ENCODE data around the gene GLT6D1. TPM values are rescaled to one million over a fixed set of nuclear protein-coding genes. Genes with fewer than 3 reads are reported as not detected.

The GLT6D1 gene
- polyA plus RNA-seq, 4 donors: not detected

DNA sequence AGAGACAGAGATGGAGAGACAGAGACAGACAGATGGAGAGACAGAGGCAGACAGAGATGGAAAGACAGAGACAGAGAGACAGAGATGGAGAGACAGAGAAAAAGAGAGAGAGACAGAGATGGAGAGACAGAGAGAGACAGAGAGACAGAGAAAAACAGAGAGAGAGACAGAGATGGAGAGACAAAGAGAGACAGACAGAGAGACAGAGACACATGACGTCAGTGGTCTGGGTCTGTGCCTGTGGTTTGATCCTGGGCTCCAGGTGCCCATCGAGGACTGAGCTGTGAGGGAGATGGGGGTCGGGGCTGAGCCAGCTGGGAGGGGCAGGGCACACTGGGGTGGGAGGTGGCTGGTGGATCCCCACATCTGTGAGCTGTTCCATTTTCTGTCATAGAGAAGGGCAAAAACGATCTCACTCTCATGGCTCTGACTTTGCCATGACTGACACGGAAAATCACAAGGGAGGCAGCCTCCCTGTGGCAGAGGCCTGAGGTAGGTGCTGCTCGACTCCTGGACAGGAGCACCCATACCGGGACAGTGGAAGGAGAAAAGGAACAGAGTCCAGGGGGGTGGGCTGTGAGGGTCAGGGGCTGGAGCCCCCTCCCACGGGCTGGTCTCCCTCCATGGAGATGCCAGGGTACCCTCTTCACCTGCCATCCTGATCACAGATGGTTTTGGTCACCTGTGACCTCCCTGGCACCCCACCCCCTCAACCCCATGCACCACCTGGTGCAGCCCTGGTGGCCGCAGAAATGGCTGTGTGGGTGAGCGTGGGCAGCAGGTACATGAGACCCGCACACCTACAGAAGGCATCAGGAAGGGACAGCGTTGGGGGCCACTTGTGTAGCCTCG is 28.8 kb downstream of the GLT6D1 start:
- no peak for DNase-seq (ENCODE audit: low read depth in 4 of 4, low spot score in 3 of 4)

DNA sequence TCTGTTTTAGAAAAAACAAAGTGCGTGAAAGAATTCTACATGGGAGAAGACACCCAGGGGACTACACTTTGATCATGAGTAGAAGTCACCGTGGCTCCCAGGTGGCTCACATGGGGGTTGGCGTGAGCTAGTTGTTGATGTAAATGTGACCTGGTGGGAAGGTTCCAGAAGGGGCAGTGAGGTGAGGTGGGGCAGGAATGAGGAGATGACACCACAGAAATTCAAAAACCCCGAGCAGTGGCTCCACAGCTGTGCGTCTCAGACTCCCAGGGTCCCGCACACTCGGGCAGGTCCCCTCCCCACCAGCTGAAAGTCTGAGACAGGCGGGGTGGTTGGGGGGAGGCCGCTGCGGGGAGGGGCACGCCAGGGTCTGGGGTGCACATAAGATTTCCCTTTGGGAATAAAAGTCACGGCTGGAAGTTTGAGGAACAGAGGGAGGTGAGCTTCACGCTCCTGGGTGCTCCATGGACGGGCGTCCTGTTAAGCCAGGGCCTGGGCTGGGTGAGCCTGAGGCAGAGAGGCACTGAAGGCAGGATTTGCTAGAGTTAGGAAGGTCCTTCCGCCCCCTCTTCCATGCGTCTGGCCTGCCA is 29.9 kb downstream of the GLT6D1 start:
- DNase-seq (ENCODE audit: low read depth in 4 of 4, low spot score in 3 of 4): no peak

DNA sequence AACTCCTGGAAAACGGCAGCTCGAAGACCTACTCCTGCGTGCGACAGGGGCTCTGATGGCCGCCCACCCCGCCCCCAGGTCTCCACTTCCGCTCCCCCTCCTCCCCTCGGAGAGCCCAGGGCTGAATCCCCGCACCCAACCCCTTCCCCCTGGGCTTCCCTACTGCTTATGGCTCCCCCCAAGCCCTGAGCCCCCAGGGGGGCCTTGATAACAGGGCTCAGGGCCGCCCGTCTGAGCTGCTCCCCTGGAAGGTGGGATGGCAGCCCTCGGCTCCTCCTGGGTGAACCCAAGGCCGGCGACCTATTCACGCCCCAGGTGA is 30.4 kb downstream of the GLT6D1 start:
- no peak for DNase-seq (ENCODE audit: low read depth in 4 of 4, low spot score in 3 of 4)

DNA sequence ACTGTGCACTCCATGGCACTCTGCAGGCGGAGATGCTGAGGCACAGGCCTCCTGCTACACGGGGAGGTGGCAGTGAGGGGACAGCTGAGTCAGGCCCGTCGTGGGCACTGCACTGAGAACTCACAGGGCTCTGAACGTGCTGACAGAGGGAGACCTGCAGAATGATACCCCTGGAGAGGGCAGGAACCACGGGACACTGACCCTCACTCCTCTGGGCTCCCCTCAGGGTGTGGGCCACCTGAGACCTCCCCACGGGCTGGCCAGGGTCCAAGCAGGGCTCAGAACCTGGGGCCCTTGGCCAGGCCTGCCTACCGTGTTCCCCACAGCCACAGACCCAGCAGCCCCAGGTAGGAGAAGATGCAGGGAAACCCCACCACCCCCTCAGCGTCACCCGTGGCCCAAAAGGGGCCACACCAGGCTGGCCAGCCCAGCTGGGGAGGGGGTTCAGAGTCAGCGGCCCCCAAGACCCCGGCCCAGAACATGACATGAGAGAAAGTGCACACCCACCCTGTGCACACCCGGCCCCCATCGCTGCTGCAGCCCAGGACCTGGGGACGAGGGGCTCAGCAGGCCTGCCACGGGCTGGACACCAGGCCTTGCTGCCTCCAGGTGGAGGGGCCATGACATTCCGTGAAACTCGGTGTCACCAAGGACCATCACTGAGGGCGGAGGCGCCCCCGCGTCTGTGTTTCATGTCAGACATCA is 30.9 kb downstream of the GLT6D1 start:
- DNase-seq (ENCODE audit: low read depth in 4 of 4, low spot score in 3 of 4): no peak

DNA sequence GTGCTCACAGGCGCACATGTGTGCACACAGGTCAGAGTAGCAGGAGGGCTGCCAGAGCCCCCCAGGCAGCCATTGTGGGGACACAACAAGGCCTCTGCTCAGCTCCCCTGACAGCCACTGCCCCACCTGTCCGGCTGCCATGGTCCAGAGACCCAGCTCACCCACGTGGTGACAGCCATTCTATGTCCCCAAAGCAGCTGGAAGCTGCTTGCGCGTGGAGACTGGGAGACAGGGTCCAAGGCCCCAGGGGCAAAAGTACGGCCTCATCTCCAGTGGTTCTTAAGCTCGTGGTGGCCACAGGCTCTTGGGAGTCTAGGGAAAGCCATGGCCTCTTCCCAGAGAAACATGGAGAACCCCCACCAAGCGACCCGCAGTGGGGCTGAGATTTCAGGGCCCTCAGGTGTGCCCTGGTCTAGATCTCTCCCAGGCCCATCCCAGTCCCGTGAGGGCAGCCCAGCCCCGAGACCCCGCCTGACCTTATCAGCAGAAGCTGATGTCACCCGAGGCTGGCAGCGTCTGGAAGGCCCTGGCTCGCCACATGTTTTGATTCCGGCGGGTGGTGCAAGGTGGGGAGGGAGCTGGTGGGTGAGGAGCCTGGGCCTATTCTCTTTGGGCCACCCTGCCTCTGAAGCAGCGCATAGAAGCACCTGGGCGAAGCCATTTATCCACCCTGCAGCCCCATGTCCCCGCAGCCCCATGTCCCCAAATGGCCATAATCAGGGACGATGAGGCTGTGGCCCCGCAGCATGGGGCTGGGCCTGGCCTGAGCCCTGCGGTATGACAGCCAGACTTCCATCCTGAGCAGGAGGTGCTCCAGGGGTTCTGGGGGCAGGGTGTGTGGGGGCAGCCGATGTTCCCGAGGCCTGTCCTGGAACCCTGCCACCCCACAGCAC is 31.7 kb downstream of the GLT6D1 start:
- no peak for DNase-seq (ENCODE audit: low read depth in 4 of 4, low spot score in 3 of 4)

DNA sequence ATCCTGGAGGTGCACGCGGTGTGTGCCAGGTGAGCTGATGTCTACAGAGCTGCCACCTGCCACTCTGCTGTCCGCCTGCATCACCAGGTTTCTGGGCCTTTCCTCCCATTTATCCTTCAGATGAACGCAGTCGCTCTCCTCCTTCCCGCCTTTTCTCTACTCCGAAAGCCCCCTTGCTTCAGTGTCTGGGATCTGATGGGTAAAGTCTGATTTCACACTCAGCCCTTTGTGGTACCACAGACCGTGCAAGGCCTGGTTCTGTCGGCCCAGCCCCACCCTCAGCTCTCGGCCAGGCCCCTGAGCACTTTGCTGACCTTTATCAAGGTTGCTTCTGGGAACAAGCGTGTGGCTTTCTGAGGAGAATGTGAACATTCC is 32.5 kb downstream of the GLT6D1 start:
- no peak for DNase-seq (ENCODE audit: low read depth in 4 of 4, low spot score in 3 of 4)

DNA sequence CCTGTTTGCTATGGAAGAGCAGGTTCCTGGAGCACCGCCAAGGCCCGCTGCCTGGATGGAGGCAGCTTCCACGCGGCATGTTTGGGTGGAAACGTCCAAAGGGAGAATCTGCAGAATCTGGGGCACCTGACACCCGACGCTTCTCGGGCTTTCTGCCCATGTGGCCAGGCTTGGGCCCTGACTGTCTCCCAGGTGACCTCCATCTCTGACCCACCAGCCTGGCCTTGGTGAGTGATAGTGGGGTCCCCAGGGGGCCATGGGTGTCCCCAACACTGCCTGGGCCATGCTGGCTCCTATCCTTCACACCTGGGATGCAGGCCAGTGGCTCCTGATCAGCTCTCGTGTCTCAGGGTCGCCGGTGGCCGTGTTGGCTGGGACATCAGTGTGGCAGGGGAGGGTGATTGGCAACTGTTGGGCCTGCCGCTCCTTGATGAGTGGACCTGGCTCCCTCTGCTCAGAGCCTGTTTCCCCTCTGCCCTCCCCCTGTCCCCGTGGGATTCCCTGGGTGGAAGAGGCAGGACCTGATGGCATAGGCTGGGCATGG is 34.0 kb downstream of the GLT6D1 start:
- DNase-seq (ENCODE audit: low read depth in 4 of 4, low spot score in 3 of 4): no peak

DNA sequence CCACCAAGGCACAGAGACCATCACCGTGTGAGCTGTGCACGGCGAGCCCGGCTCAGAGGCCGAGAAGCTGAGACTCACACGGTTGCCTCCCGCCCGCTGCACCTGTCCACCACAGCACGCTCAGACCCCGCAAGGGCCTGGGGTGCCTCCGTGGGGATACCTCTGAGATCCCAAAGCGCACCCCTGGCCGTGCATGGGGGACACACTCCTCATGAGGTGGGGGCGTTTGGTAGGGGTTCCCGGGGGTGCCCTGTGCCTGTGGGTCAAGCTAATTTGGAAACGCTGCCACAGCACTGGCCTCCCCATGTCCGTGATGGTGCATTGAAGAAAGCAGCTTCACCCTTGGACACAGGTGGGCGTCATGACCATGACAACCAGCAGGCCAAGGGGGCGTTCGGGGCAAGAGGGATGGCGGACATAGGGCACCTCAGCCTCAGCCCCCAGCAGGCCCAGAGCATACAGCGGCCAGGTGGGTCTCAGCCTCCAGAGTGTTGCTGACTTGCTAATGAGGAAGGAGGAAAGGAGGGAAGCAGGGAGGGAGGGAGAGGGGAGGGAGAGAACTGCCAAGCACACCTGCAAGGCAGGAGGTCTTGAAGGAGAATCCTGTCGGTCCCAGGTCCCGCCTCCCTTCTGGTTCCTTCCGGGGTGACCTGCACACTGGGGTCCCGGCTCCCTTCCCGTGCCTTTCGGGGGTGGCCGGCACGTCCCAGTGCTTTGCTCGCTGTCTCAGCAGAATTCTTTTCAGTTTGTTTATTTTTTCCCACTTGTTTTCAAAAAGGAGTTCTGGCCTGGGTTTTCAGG is 34.7 kb downstream of the GLT6D1 start:
- no peak for DNase-seq (ENCODE audit: low read depth in 4 of 4, low spot score in 3 of 4)

DNA sequence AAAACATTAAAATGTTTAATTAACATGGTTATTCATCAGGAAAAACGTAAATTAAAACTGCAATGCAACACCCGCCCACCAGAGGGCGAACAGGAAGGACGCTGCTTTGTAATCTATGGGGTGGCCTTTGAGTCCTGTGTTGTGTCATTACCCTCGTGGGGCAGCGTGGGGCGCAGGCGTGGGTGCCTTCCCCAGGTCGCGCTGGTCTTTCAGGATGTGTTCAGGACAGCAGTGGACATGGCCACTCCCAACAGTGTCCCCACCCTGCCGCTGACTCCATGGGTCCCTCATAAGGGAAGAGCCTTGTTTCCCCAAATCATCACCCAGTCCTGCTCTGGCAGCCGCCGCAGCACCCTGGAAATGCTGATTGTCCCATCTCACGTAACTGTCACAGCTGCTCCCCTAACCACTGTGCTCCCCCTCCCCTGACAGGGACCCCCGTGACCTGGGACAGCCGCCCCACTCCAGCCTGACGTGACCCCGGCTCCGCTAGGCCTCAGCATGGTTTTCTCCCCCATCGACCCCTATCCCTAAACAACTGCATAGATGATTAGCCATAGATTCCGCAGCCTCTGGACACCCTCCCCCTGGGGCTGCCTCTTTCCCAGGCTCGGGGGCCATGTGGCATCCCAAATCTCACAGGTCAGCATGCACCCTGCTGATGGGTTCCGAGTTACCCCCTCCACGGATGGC is 36.4 kb downstream of the GLT6D1 start:
- DNase-seq (ENCODE audit: low read depth in 4 of 4, low spot score in 3 of 4): no peak

DNA sequence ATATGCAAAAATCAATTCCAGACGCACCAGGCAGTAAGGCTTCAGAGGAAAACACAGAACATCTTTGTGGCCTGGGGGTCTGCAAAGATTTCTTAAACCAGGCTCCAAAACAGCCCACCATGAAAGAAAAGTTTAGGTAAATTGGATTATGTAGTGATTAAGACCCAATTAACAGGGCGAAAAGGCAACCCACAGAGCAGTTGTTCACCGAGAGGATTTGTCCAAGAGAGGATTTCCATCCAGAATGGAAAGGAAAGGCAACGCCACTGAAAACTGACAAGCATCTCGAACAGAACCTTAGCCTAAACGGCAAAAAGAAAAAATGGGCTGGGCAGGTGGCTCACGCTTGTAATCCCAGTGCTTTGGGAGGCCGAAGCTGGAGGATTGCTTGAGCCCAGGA is 37.4 kb downstream of the GLT6D1 start:
- DNase-seq (ENCODE audit: low read depth in 4 of 4, low spot score in 3 of 4): no peak

DNA sequence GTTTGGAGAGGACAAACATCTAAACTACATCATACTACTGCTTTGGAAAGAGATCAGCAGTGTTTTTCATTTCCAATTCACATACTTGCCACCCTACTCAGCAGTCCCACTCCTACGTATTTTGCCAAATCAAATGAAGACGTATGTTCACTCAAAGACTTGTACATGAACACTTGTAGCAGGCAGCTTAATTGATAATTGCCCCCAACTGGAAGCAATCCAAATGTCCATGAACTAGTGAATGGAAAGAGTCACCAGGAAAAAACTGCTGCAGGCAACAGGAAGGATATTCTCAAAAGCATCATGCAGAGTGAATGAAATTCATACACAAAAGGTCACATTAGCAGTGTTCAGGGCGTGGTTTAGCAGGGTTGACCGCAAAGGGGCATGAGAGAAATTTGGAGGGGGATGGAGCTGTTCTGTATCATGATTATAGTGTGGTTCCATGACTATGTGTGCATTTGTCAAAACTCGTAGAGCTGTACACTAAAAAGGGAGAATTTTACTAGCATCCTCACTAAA is 39.0 kb downstream of the GLT6D1 start:
- DNase-seq (ENCODE audit: low read depth in 4 of 4, low spot score in 3 of 4): no peak

DNA sequence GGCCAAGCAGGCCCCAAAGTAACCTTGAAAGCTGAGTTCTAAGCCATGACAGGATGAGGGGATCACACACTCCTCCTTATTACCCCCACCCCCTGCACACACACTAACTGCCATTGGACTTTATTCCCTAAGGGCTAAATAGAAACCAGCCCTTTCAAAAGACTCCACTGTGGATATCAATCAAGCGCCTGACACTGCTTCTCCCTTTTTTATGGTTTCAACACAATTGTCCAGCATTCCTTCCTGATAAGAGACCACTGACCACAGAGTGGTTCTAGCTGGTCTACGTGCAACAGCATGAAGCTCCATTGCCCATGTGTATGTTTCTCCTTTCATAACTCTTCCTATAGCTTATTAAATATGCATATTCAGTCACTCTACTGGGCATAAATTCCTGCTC is 43.1 kb downstream of the GLT6D1 start:
- no peak for DNase-seq (ENCODE audit: low read depth in 4 of 4, low spot score in 3 of 4)

DNA sequence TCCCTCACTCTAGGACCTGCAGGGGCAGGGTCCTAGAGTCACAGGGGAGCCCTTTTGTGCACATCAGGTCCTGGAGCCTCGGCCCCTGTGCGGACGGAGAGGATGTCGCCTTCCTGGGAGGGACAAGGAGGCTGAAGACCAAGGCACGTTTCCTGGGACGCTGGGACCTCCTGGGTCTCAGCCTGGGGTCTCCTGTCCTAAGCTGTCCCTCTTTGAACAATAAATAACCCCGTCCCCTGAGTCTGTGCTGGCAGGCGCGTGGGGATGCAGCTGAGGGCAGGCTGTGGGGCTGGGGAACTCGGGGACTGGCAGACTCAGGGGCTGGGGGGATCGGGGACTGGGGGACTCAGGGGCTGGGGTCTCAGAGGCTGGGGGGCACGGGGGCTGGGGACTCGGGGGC is 46.7 kb downstream of the GLT6D1 start:
- no peak for DNase-seq (ENCODE audit: low read depth in 4 of 4, low spot score in 3 of 4)

DNA sequence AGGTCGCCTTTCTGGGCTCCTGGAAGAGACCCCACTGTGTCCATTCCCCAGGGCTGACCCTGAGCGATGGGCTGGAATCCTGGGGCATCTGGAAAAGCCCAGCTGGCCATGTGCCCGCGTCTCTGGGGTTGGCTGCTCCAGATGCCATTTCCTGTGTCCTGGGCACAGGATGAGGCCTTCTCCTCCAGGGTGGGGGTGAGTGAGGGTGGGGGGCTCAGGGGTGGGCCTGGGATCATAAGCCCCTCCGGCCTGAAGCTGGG is 47.1 kb downstream of the GLT6D1 start:
- DNase-seq (ENCODE audit: low read depth in 4 of 4, low spot score in 3 of 4): no peak

DNA sequence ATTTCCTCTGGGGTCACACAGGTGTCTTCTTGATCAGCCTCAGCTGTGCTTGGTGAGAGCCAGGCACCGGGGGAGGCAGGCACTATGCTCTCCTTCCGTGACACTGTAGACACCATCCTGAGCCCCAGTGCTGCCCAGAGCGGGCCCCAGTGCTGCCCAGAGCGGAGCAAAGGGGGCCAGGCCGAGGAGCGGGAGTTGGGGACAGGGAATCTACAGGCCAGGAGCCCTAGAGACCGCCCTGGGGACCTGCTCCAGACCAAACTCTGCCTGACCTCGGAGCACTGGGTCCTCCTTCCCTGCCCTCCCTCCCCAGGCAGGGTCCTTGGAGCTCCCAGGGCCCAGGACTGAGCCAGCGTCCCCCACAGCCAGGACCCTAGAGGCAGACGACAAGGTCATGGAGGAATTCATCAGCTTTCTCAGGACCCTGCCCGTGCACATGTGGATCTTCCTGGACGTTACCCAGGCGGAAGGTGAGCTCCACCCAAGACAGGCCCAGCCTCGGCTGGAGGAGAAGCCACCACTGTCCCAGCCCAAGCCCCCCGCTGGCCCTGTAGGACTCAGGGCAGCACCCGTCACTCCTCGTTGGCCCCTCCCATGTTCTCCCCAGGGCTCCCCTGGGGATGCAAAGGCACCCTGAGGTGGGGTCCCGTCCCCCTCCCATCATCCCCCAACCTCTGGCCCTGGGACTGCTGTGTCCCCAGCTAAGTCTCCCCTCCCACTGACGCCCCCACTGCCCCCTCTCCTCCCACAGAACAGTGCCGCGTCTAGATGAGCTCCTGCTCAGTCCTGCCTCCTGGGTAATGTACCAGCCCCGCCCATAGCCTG is 47.6 kb downstream of the GLT6D1 start:
- DNase-seq (ENCODE audit: low read depth in 4 of 4, low spot score in 3 of 4): no peak

DNA sequence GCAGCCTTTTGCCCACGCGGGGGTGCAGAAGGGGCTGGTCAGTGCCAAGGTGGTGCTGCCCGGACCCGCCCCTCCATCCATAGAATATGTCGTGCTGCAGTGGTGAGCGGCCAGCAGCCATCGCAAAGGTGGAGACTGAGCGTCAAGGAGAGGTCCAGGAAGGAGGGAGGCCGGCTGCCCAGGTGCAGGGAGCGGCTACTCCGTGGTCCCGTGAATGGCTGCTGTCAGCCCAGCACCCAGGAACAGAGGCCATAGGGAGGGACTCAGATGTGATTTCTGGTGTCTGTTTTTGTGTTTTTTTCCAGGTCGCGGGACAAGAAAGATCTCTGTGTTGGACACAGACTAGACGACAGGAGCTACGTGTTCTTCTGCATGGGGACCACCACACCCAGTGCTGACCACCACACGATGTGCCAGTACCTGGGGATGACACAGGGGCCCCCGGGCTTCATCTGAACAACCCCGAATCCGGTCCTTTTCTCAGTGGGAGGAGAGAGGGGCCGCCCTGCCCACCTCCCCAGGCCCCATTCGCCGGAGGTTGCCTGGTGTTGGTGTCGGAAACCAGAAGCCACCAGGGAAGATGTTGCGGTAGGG is 48.8 kb downstream of the GLT6D1 start:
- no peak for DNase-seq (ENCODE audit: low read depth in 4 of 4, low spot score in 3 of 4)

DNA sequence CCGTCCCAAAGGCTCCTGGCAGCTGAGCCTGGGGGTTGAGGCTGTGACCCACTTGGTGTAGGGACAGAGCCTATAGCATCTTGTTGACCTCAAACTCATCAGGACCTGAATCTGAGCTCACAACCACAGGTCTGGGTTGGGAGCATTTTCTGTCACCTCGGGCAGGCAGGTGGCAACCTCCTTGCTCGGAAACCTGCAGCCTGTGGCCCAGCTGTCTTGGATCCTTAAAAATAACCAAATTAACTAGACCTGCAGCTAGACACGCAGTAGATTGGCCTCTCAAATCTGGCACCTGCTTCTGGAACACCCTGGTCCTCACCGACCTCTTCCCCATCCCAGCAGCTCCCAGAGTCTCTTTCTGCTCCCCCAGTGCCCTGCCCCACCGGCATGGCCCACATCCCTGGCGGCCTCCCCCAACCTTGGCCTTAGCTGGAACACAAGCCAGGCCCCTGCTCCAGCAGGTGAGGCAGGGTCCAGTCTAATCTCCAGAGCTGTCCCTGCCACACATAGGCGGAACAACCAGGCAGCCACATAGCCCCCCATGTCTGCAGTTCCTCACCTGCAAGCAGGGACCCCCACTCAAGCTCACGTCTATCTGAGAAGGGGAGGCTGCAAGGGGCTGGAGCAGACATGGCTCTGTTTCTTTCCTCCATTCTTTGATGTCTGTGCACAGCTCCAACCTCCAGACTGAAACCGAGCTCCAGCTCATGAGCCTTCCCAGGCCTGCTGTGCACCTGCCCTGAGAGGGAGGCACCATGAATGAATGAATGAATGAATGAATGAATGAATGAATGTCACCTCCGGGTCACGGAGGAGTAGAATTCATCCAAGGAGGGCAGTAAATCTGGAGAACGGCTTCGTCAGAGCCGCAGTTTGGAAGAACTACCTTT is 49.5 kb downstream of the GLT6D1 start:
- DNase-seq (ENCODE audit: low read depth in 4 of 4, low spot score in 3 of 4): no peak
